ENCODE data around the gene DDC.
"Not testable (repeated sequence)": the region's sequence is repeated elsewhere in the genome, so short reads cannot be mapped to it uniquely, and the experiment has no call there.

The DDC gene

DNA sequence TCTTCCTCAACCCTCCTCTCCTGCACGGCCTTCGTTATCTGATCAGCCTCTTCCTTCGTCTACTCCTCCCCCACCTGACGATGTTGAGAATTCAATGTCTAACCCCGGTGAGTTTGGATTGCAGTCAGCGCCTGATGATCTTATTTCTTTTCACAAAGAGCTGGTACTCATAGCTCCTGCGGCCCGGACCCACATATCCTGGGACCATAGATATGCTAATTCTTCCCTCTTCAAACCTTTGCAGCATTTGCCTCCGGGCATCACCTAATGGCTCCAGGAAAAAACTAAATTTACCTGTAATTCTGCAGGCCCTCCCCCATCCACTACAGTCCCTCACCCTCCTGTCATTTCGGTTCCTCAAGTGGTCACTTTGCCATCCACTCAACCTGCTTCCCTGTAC lies 12.4 kb upstream of the DDC start:
- H3K27ac ChIP-seq (ENCODE audit: low read depth, low read length), result no peak overlapping the region

DNA sequence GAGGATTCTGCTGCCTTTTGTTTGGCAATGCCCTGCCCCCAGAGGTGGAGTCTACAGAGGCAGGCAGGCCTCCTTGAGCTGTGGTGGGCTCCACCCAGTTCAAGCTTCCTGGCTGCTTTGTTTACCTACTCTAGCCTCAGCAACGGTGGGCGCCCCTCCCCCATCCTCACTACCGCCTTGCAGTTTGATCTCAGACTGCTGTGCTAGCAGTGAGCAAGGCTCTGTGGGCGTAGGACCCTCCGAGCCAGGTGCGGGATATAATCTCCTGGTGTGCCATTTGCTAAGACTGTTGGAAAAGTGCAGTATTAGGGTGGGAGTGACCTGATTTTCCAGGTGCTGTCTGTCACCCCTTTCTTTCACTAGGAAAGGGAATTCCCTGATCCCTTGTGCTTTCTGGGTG lies 11.2 kb upstream of the DDC start:
- not testable (repeated sequence) for H3K4me1 ChIP-seq (ENCODE audit: control insufficient read depth in 5 of 5, insufficient read depth in 5 of 5, low read length in 5 of 5); H3K27me3 ChIP-seq (ENCODE audit: control insufficient read depth in 5 of 5, insufficient read depth in 4 of 5, low read length in 5 of 5); H3K4me3 ChIP-seq (ENCODE audit: low read depth in 1 of 5, low read length in 5 of 5); H3K9ac ChIP-seq (ENCODE audit: low read length in 5 of 5); H3K9me3 ChIP-seq (ENCODE audit: control insufficient read depth in 5 of 5, low read length in 5 of 5); H3K36me3 ChIP-seq (ENCODE audit: control insufficient read depth in 5 of 5, insufficient read depth in 5 of 5, low read length in 5 of 5); H3K27ac ChIP-seq (ENCODE audit: low read depth, low read length)

More for the DNA sequence above, 12.4 kb upstream of the DDC start:
- no peaks in the 10 kb centered on the region for H3K9me3 ChIP-seq (ENCODE audit: control insufficient read depth in 5 of 5, low read length in 5 of 5)
- H3K9ac ChIP-seq (ENCODE audit: low read length in 5 of 5), result no peak overlapping the region
- H3K4me1 ChIP-seq (ENCODE audit: control insufficient read depth in 5 of 5, insufficient read depth in 5 of 5, low read length in 5 of 5), result no peaks in the 10 kb centered on the region
- H3K27me3 ChIP-seq (ENCODE audit: control insufficient read depth in 5 of 5, insufficient read depth in 4 of 5, low read length in 5 of 5), result no peaks in the 10 kb centered on the region
- H3K4me3 ChIP-seq (ENCODE audit: low read depth in 1 of 5, low read length in 5 of 5), result no peak overlapping the region
- no peaks in the 10 kb centered on the region for H3K36me3 ChIP-seq (ENCODE audit: control insufficient read depth in 5 of 5, insufficient read depth in 5 of 5, low read length in 5 of 5)

DNA sequence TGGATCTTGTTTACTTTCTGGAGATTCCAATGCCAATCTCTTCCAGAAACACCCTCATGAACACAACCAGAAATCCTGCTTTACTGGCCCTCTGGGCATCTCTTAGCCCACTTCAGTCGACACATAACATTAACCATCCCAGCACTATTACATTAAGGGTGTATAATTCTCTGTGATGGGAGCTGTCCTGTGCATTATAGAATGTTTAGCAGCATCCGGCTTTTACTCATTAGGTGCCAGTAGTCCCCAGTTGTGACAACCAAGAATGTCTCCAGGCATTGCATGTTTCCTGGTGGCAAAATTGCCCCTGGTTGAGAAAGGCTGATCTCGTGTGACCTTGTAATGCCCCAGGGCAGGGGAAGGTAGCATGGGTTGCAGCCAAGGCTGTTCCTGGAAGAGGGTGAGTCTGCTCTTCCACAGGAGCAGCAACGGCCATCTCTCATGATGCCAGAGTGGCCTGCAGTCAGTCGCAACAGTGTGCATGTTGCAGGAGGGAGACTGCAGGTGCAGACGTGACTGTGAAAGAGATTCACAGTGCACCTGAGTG lies 2.6 kb upstream of the DDC start:
- Histone ChIP-seq H3K27me3 (ENCODE audit: control insufficient read depth in 5 of 5, insufficient read depth in 4 of 5, low read length in 5 of 5) (peaks cover 0 to 3% (median 0%) of the 10 kb centered on the region in 5 donors), H3K36me3 (ENCODE audit: control insufficient read depth in 5 of 5, insufficient read depth in 5 of 5, low read length in 5 of 5) (no peaks in the 10 kb centered on the region), H3K4me3 (ENCODE audit: low read depth in 1 of 5, low read length in 5 of 5) (no peak overlapping the region), H3K9ac (ENCODE audit: low read length in 5 of 5) (no peak overlapping the region), H3K27ac (ENCODE audit: low read depth, low read length) (no peak overlapping the region), H3K4me1 (ENCODE audit: control insufficient read depth in 5 of 5, insufficient read depth in 5 of 5, low read length in 5 of 5) (peaks cover 3 to 21% (median 19%) of the 10 kb centered on the region in 5 donors), H3K9me3 (ENCODE audit: control insufficient read depth in 5 of 5, low read length in 5 of 5) (no peaks in the 10 kb centered on the region)

DNA sequence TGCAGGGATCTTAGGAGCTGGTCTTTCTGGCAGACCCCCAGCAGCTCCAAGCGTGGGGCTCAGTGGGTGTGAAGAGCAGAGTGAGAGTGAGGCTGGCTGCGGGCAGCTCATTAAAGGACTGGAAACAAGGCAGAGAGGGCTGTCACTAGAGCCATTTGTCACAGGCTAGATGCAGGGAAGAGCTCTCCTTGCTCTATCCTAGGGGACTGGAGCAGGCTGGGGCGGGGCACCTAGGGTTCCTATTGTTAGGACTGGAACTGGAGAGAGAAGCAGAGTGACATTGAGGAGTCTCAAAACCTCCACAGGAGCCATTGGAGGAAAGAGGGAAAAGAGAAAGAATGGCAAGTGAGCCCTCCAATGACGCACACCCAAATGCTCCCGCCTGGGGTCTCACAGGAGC lies 772 bp upstream of the DDC start:
- Histone ChIP-seq H3K9ac (ENCODE audit: low read length in 5 of 5) (no peak overlapping the region), H3K4me3 (ENCODE audit: low read depth in 1 of 5, low read length in 5 of 5) (no peak overlapping the region), H3K4me1 (ENCODE audit: control insufficient read depth in 5 of 5, insufficient read depth in 5 of 5, low read length in 5 of 5) (peaks cover 3 to 21% (median 19%) of the 10 kb centered on the region in 5 donors), H3K27ac (ENCODE audit: low read depth, low read length) (no peak overlapping the region), H3K27me3 (ENCODE audit: control insufficient read depth in 5 of 5, insufficient read depth in 4 of 5, low read length in 5 of 5) (peaks cover 0 to 6% (median 4%) of the 10 kb centered on the region in 5 donors), H3K9me3 (ENCODE audit: control insufficient read depth in 5 of 5, low read length in 5 of 5) (no peaks in the 10 kb centered on the region), H3K36me3 (ENCODE audit: control insufficient read depth in 5 of 5, insufficient read depth in 5 of 5, low read length in 5 of 5) (no peaks in the 10 kb centered on the region)

DNA sequence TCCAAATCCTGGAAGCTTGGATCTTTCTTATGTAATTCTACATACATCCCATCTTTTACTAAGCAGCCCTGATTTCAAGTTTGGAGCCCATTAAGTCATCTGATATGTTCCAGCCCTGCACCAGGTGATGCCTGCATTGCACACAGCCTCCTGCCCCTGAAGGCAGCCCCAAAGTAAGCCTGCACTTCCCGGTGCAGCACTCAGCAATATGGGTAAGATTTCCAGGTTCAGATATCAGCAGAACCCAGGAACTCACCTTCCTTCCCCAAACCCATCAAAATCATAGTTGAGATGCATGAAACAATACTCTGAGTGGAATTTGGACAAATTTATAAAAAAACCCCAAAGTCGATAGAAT lies 333 bp upstream of the DDC start:
- H3K27me3 ChIP-seq (ENCODE audit: control insufficient read depth in 5 of 5, insufficient read depth in 4 of 5, low read length in 5 of 5), result peaks cover 0 to 11% (median 4%) of the 10 kb centered on the region in 5 donors
- H3K36me3 ChIP-seq (ENCODE audit: control insufficient read depth in 5 of 5, insufficient read depth in 5 of 5, low read length in 5 of 5), result no peaks in the 10 kb centered on the region
- H3K9me3 ChIP-seq (ENCODE audit: control insufficient read depth in 5 of 5, low read length in 5 of 5), result no peaks in the 10 kb centered on the region
- H3K9ac ChIP-seq (ENCODE audit: low read length in 5 of 5), result no peak overlapping the region
- H3K4me3 ChIP-seq (ENCODE audit: low read depth in 1 of 5, low read length in 5 of 5), result no peak overlapping the region
- no peak overlapping the region for H3K27ac ChIP-seq (ENCODE audit: low read depth, low read length)
- H3K4me1 ChIP-seq (ENCODE audit: control insufficient read depth in 5 of 5, insufficient read depth in 5 of 5, low read length in 5 of 5), result peaks cover 3 to 21% (median 19%) of the 10 kb centered on the region in 5 donors

DNA sequence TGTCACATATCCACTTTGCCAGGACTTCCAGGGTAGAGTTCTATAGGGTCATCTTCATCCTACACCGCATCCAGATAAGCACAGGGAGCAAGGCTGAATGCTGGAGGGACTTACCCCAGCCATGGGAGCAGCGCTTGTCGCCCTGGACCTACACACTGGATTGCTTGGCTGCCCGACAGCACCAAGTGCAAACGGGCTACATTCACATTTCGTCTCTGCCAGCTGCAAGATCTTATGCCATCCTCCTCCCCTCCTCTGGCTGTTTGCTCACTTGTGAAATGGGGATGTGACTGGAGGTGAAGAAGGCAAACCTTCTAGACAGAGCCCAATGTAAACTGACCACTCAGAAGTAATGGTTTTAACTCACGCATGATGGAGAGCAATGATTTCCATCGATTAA lies 1.0 kb downstream of the DDC start:
- H3K9me3 ChIP-seq (ENCODE audit: control insufficient read depth in 5 of 5, low read length in 5 of 5), result no peaks in the 10 kb centered on the region
- peaks cover 0 to 18% (median 6%) of the 10 kb centered on the region in 5 donors for H3K27me3 ChIP-seq (ENCODE audit: control insufficient read depth in 5 of 5, insufficient read depth in 4 of 5, low read length in 5 of 5)
- no peaks in the 10 kb centered on the region for H3K36me3 ChIP-seq (ENCODE audit: control insufficient read depth in 5 of 5, insufficient read depth in 5 of 5, low read length in 5 of 5)
- H3K4me1 ChIP-seq (ENCODE audit: control insufficient read depth in 5 of 5, insufficient read depth in 5 of 5, low read length in 5 of 5), result peaks cover 3 to 21% (median 19%) of the 10 kb centered on the region in 5 donors
- H3K4me3 ChIP-seq (ENCODE audit: low read depth in 1 of 5, low read length in 5 of 5), result no peak overlapping the region
- H3K9ac ChIP-seq (ENCODE audit: low read length in 5 of 5), result no peak overlapping the region
- no peak overlapping the region for H3K27ac ChIP-seq (ENCODE audit: low read depth, low read length)

DNA sequence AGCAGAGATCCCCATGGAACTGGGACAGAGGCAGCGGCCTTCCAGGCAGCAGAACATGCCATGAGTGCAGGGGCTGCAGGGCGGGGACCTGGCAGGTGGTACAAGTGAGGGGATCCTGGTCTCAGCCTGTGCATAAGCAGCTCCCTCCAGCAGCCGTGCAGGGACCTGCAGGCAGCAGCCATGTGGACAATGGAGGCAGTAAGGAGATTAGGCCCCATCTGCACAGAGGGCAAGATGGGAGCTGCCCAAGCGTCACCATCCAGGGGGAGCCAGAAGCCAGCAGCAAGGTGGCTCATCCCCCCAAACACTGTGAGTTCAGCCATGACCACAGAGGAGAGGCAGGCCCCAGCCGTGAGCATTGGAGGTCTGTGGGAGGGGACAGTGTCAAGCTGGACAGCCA lies 3.1 kb downstream of the DDC start:
- H3K27ac ChIP-seq (ENCODE audit: low read depth, low read length), result no peak overlapping the region
- H3K36me3 ChIP-seq (ENCODE audit: control insufficient read depth in 5 of 5, insufficient read depth in 5 of 5, low read length in 5 of 5), result no peaks in the 10 kb centered on the region
- no peak overlapping the region for H3K9ac ChIP-seq (ENCODE audit: low read length in 5 of 5)
- no peaks in the 10 kb centered on the region for H3K9me3 ChIP-seq (ENCODE audit: control insufficient read depth in 5 of 5, low read length in 5 of 5)
- H3K27me3 ChIP-seq (ENCODE audit: control insufficient read depth in 5 of 5, insufficient read depth in 4 of 5, low read length in 5 of 5), result peaks cover 0 to 22% (median 6%) of the 10 kb centered on the region in 5 donors
- H3K4me1 ChIP-seq (ENCODE audit: control insufficient read depth in 5 of 5, insufficient read depth in 5 of 5, low read length in 5 of 5), result peaks cover 3 to 24% (median 19%) of the 10 kb centered on the region in 5 donors
- no peak overlapping the region for H3K4me3 ChIP-seq (ENCODE audit: low read depth in 1 of 5, low read length in 5 of 5)

DNA sequence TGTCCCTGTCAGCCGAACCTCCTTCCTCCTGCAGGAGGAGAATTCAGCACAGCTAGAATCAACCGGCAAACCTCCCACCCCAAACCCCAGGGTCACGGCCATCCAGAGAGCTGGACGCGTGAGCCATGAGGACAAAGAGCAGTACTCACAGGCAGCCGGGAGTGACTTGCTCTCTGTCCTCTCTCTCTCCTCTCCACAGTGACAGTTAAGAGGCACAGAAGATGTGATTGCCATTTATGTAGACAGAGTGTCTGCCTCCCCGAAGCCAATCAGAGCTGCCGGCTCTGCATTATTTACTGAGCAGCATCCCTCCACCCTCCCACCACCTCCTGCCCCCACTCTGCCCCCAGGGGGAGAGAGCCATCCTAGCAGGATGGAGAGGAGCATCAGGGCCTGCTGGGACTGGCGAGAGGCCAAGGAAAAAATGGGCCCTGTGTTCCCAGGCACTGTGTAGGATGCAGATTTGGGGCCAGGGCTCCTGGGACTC lies 4.3 kb downstream of the DDC start:
- Histone ChIP-seq H3K9ac (ENCODE audit: low read length in 5 of 5) (no peak overlapping the region), H3K4me1 (ENCODE audit: control insufficient read depth in 5 of 5, insufficient read depth in 5 of 5, low read length in 5 of 5) (peaks cover 3 to 34% (median 27%) of the 10 kb centered on the region in 5 donors), H3K36me3 (ENCODE audit: control insufficient read depth in 5 of 5, insufficient read depth in 5 of 5, low read length in 5 of 5) (no peaks in the 10 kb centered on the region), H3K4me3 (ENCODE audit: low read depth in 1 of 5, low read length in 5 of 5) (no peak overlapping the region), H3K9me3 (ENCODE audit: control insufficient read depth in 5 of 5, low read length in 5 of 5) (no peaks in the 10 kb centered on the region), H3K27me3 (ENCODE audit: control insufficient read depth in 5 of 5, insufficient read depth in 4 of 5, low read length in 5 of 5) (peaks cover 0 to 22% (median 6%) of the 10 kb centered on the region in 5 donors), H3K27ac (ENCODE audit: low read depth, low read length) (no peak overlapping the region)

DNA sequence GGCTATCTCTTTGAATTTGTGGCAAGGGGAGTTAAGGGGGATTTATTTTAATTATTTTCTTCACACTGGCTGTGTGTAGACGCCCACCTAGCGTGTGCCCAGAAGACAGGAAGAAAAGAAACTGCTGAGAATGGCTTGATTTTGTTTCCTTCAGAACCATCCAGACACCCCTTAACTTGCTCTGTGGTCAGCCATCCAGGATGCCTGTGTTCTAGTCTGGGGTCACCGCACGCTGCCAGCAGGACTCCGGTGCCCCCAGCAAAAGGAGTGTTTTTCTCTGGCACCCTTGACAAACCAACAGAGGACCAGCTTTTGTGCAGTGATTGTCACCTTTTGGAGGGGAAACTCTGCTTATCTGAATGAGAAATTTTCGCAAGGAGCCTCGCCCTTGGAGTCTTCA lies 5.3 kb downstream of the DDC start:
- no peaks in the 10 kb centered on the region for H3K9me3 ChIP-seq (ENCODE audit: control insufficient read depth in 5 of 5, low read length in 5 of 5)
- H3K27ac ChIP-seq (ENCODE audit: low read depth, low read length), result no peak overlapping the region
- H3K36me3 ChIP-seq (ENCODE audit: control insufficient read depth in 5 of 5, insufficient read depth in 5 of 5, low read length in 5 of 5), result no peaks in the 10 kb centered on the region
- H3K9ac ChIP-seq (ENCODE audit: low read length in 5 of 5), result no peak overlapping the region
- H3K4me3 ChIP-seq (ENCODE audit: low read depth in 1 of 5, low read length in 5 of 5), result no peak overlapping the region
- H3K27me3 ChIP-seq (ENCODE audit: control insufficient read depth in 5 of 5, insufficient read depth in 4 of 5, low read length in 5 of 5), result peaks cover 4 to 22% (median 6%) of the 10 kb centered on the region in 5 donors
- peaks cover 1 to 24% (median 18%) of the 10 kb centered on the region in 5 donors for H3K4me1 ChIP-seq (ENCODE audit: control insufficient read depth in 5 of 5, insufficient read depth in 5 of 5, low read length in 5 of 5)

DNA sequence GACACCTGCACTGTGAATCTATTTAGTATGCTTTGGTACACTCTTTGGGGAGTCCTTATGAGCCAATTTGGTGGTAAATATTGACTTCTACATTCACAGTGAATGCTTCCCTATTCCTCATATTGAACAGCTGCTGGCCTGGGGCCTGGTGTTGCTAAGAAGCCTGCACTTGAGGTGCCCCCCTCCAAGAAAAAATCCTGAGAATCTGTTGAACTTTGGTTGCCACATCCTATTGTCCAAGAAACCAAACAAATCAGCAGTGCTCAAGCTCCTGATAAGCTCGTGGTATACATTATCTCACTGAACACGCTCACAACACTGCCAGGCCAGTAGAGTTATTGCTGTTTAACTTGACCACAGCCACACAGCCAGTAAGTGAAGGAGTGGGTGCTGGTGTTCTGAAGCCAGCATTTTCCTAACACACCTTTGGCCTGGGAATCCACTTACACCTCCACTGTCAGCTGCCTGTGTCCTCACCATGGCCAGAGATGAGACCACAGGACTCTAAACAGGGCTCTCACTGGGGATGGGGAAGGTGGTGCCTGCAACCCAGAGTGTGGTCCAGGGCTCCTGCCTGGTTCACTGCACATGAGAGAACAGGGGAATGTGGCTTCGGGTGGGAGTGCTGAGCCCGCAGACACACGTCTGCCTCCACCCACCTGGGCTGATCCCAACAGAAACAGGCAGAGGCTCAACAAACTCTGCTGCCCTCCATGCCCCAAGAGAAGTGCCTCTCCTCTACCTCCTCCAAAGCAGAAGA lies 6.7 kb downstream of the DDC start:
- Histone ChIP-seq H3K4me3 (ENCODE audit: low read depth in 1 of 5, low read length in 5 of 5) (no peak overlapping the region), H3K9me3 (ENCODE audit: control insufficient read depth in 5 of 5, low read length in 5 of 5) (no peaks in the 10 kb centered on the region), H3K9ac (ENCODE audit: low read length in 5 of 5) (no peak overlapping the region), H3K4me1 (ENCODE audit: control insufficient read depth in 5 of 5, insufficient read depth in 5 of 5, low read length in 5 of 5) (peaks cover 0 to 14% (median 11%) of the 10 kb centered on the region in 5 donors), H3K27me3 (ENCODE audit: control insufficient read depth in 5 of 5, insufficient read depth in 4 of 5, low read length in 5 of 5) (peaks cover 4 to 19% (median 7%) of the 10 kb centered on the region in 5 donors), H3K36me3 (ENCODE audit: control insufficient read depth in 5 of 5, insufficient read depth in 5 of 5, low read length in 5 of 5) (no peaks in the 10 kb centered on the region), H3K27ac (ENCODE audit: low read depth, low read length) (no peak overlapping the region)

All from subcutaneous abdominal adipose tissue (tissue), 5 donors.